ENCODE data around the gene ACOT12. TPM values are rescaled to one million over a fixed set of nuclear protein-coding genes. Genes with fewer than 3 reads are reported as not detected.
"Not testable (repeated sequence)": the region's sequence is repeated elsewhere in the genome, so short reads cannot be mapped to it uniquely, and the experiment has no call there.

ACOT12 gene
- polyA plus RNA-seq, 4 donors: 0.40 to 0.78 (median 0.64) TPM

DNA sequence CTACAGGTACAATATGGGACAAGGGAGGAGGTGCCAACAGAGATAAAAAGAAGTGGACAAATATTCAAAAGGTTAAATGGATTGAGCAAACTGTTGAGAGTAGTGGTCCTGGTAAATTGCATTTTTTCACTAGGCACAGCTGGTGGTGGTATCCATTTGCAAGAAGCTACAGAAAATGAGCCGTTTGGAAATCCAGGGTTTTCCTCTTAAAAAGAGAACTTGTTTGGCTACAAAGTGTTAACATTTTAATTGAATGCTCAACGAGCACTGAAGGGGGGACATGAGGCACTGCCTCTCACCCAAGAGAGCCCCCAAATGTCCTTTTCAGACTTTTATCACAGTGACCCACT lies 93.0 kb downstream of the ACOT12 start:
- no peak for DNase-seq (ENCODE audit: low read depth in 4 of 4, low spot score in 3 of 4)

DNA sequence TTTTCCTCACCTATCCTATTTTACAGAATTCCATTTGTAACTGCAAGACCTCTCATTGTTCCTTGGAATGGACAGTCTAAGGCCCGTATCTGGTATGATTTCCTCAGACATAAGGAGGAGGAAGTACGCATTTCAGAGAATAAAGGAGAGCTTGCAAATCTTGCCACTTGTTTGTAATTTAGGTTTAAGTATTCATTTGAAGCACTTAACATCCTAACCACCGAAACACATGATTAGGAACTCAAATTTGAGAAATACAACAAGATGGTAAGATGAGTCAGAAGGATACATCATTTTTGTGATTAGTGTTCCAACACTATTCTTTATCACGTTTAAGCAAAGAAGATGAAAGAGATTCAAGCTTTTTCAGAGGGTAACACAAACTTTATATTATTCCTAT lies 96.4 kb downstream of the ACOT12 start:
- DNase-seq (ENCODE audit: low read depth in 4 of 4, low spot score in 3 of 4): no peak

DNA sequence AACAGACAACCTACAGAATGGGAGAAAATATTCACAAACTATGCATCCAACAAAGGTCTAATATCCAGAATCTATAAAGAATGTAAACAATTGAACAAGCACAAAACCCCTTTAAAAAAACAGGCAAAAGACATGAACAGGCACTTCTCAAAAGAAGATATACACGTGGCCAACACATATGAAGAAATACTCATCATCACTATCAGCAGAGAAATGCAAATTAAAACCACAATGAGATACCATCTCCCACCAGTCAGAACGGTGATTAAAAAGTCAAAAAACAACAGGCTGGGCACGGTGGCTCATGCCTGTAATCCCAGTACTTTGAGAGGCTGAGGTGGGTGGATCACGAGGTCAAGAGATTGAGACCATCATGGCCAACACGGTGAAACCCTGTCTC lies 99.9 kb downstream of the ACOT12 start:
- not testable (repeated sequence) for DNase-seq (ENCODE audit: low read depth in 4 of 4, low spot score in 3 of 4)

DNA sequence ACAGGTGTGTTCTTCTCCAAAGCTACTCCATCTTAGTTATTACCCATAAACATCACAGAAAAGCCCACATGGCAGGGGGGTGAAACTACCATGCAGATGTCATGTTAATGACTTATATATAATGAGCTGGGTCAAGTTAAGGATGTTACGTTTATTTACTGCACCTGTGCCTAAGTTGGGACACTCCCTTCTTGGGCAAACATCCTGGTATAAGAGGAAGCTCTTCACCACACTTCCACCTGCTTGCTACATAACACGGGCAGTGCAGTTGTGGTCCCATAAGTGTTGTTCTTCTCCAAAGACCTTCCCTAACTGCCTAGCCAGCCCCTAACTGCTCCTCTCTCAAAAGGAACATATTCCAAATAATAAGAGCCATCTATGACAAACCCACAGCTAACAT lies 101.8 kb downstream of the ACOT12 start:
- no peak for DNase-seq (ENCODE audit: low read depth in 4 of 4, low spot score in 3 of 4)

DNA sequence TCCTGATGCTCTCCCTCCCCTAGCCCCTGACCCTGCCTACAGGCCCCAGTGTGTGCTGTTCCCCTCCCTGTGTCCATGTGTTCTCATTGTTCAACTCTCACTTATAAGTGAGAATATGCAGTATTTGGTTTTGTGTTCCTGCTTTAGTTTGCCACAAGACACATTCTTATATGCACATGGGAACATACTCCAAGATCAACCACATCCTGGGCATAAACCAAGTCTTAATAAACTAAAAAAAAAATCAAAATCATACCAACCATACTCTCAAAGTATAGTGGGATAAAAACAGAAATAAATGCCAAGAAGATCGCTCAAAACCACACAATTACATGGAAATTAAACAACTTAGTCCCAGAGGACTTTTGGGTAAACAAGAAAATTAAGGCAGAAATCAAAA lies 103.8 kb downstream of the ACOT12 start:
- no peak for DNase-seq (ENCODE audit: low read depth in 4 of 4, low spot score in 3 of 4)

DNA sequence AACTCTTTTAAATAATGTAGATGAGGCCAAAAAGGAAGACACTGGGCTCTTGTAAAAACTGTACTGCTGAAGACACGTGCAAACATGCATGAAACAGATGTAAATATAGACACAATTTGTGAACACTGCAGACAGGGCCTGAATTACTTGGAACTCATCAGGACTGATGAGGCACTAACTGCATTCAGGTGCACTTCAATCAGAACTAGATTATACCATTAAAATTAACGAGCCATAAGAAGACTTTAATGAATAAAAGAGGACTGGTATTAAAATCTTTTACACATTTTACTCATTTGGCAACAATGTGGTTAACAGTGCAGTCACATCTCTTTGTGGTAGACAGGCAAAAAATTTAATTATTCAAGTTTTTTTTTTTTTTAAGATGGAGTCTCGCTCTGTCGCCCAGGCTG lies 105.9 kb downstream of the ACOT12 start:
- no peak for DNase-seq (ENCODE audit: low read depth in 4 of 4, low spot score in 3 of 4)

DNA sequence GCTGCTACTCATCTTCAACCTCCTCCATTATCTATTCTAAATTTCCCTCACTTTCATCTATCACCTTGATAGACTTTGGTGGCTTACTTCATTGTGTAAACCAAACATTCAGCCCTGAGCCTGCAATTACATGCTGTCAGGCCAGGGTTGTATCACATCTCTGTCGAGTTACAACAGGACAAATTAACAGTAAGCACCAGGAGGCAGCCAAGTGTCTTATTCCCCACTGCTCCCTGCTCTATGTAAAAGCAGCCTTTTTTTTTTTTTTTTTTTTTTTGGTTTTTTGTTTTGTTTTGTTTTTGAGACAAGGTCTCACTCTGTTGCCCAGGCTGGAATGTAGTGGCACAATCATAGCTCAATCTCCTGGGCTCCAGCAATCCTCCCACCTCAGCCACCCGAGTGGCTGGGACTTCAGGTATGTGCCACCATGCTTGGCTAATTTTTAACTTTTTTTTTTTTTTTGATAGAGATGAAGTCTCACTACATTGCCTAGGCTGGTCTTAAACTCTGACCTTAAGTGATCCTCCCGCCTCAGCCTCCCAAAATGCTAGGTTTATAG lies 107.8 kb downstream of the ACOT12 start:
- no peak for DNase-seq (ENCODE audit: low read depth in 4 of 4, low spot score in 3 of 4)

DNA sequence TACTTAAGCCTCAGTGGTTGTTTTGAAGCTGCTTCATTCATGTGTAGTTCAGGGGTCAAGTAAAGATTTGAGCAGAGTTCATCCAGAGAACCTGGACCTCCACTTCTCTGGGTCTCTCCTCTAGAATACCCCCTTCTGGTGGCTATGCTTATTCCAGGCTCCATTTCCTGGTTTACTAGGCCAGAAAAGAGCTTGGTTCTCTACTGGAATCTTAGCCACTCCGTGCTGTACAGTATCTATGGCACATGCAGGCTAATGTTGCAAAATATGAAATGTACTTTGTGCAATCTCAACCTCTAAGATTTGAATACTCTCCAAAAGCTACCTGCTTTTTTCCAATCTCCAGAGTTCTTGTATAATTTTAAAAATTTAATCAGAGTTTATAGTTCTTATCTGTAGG lies 110.0 kb downstream of the ACOT12 start:
- no peak for DNase-seq (ENCODE audit: low read depth in 4 of 4, low spot score in 3 of 4)

Other genes starting within 250 kb of the ACOT12 start
- gene CKMT2, start 160.8 kb downstream of the ACOT12 start, polyA plus RNA-seq (ENCODE audit: insufficient read length in 4 of 4): 1 to 10 TPM; 5.2 to 9.8 (median 6.0) TPM
- 10 to 100 TPM; 37.6 to 44.1 (median 40.5) TPM for gene ZCCHC9, start 92.5 kb downstream of the ACOT12 start, polyA plus RNA-seq (ENCODE audit: insufficient read length in 4 of 4)

Data from left renal pelvis (tissue), 4 donors.